Measurements from ENCODE around the gene PNPO.

- TF ChIP-seq CTCF (IDR thresholded peaks at IDR 0.05; ENCODE audit: borderline replicate concordance, extremely low read depth, low read length, poor library complexity, severe bottlenecking): no peak
- no peak for TF ChIP-seq EZH2 (IDR thresholded peaks at IDR 0.05; ENCODE audit: borderline replicate concordance, low read depth, low read length, severe bottlenecking)
These were observed 9.5 kb upstream of the PNPO start for GRCh38 chr17:47931848-47932247.
